HCT116 (cell line): Measurements from ENCODE around the gene NFKB1.

Experiments used
- EGR1 ChIP-seq: IDR thresholded peaks from 2 replicates; pipeline ENCODE4 v1.6.1; 2012; ENCODE audit warnings: low read depth
- ELF1 ChIP-seq: IDR thresholded peaks from 2 replicates; pipeline ENCODE4 v1.6.1; 2012; ENCODE audit warnings: low read depth, borderline replicate concordance
- EZH2 ChIP-seq: fragments of 200-600 bp; sonication (generic); IDR thresholded peaks from 2 replicates; pipeline ENCODE4 v1.6.1; 2017; ENCODE audit warnings: antibody characterized with exemption, mixed run types
- JUND ChIP-seq: IDR thresholded peaks from 2 replicates; pipeline ENCODE4 v1.6.1; 2012
- POLR2A ChIP-seq: IDR thresholded peaks from 2 replicates; pipeline ENCODE4 v1.7.0; 2011; ENCODE audit warnings: borderline replicate concordance; ENCODE audit not compliant: insufficient read depth, insufficient read length; ENCODE audit errors: extremely low read depth
- POLR2AphosphoS5 ChIP-seq: IDR thresholded peaks from 2 replicates; pipeline ENCODE4 v1.6.1; 2011; ENCODE audit warnings: mild to moderate bottlenecking, low read depth, low read length, moderate library complexity
- RAD21 ChIP-seq: IDR thresholded peaks from 2 replicates; pipeline ENCODE4 v1.6.1; 2012; ENCODE audit warnings: low read depth, mild to moderate bottlenecking
- SP1 ChIP-seq: IDR thresholded peaks from 2 replicates; pipeline ENCODE4 v1.6.1; 2012; ENCODE audit warnings: low read depth
- YY1 ChIP-seq: IDR thresholded peaks from 2 replicates; pipeline ENCODE4 v1.6.1; 2011; ENCODE audit warnings: low read length, low read depth, moderate library complexity, mild to moderate bottlenecking; ENCODE audit not compliant: insufficient replicate concordance; ENCODE audit errors: extremely low read depth
- ZFX ChIP-seq: fragments of 450-650 bp; IDR thresholded peaks from 2 replicates; pipeline ENCODE4 v1.6.1; 2017
- ZNF274 ChIP-seq: fragments of 200-500 bp; sonication (Bioruptor generic); IDR thresholded peaks from 2 replicates; pipeline ENCODE4 v1.6.1; 2014; ENCODE audit warnings: mild to moderate bottlenecking, low read depth, low read length, inconsistent platforms
- TF ChIP-seq, protein P1 (sequence below), 3 experiments: fragments of 200-600 bp in 1 of 3; sonication (generic) in 1 of 3; IDR thresholded peaks in 2 of 3; conservative IDR thresholded peaks in 1 of 3; 2 replicates each; pipeline ENCODE4 v1.5.1; 2012 to 2017; ENCODE audit warnings: low read depth in 2 of 3, low read length in 2 of 3, antibody characterized with exemption in 1 of 3, borderline replicate concordance in 1 of 3, control low read depth in 1 of 3, mild to moderate bottlenecking in 1 of 3, mixed read lengths in 1 of 3, mixed run types in 1 of 3, moderate library complexity in 1 of 3; ENCODE audit not compliant: insufficient read depth in 1 of 3
- TF ChIP-seq, protein P2 (sequence below): IDR thresholded peaks from 2 replicates; pipeline ENCODE4 v1.6.1; 2012
- TF ChIP-seq, protein P3 (sequence below): IDR thresholded peaks from 2 replicates; pipeline ENCODE4 v1.6.1; 2012; ENCODE audit warnings: low read depth

DNA sequence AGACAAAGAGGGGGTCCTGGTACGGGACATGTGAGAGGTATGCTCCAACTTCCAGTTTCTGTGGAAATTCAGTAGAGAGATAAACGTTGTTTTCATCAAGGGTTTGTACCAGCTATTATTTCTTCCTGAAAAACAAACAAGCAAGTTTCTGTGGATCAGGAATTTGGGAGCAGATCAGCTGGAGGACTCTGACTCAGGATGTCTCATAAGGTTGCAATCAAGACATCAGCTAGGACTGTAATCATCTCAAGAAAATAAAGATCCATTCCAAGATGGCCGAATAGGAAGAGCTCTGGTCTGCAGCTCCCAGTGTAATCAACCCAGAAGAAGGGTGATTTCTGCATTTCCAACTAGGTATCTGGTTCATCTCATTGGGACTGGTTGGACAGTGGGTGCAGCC, 23.5 kb upstream of the NFKB1 start:
- TF ChIP-seq POLR2A (no peak), POLR2AphosphoS5 (no peak), ZFX (no peak), YY1 (no peak), SP1 (no peak), RAD21 (no peak), JUND (no peak), EZH2 (no peak), ELF1 (no peak), EGR1 (no peak), ZNF274 (no peak)
- TF ChIP-seq, protein P1, sequence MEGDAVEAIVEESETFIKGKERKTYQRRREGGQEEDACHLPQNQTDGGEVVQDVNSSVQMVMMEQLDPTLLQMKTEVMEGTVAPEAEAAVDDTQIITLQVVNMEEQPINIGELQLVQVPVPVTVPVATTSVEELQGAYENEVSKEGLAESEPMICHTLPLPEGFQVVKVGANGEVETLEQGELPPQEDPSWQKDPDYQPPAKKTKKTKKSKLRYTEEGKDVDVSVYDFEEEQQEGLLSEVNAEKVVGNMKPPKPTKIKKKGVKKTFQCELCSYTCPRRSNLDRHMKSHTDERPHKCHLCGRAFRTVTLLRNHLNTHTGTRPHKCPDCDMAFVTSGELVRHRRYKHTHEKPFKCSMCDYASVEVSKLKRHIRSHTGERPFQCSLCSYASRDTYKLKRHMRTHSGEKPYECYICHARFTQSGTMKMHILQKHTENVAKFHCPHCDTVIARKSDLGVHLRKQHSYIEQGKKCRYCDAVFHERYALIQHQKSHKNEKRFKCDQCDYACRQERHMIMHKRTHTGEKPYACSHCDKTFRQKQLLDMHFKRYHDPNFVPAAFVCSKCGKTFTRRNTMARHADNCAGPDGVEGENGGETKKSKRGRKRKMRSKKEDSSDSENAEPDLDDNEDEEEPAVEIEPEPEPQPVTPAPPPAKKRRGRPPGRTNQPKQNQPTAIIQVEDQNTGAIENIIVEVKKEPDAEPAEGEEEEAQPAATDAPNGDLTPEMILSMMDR (IDR thresholded peaks at IDR 0.05 in 2 of 3, conservative IDR thresholded peaks at IDR 0.05 in 1 of 3; ENCODE audit: borderline replicate concordance in 1 of 3, insufficient read depth in 1 of 3, low read depth in 2 of 3, low read length in 2 of 3) = no peak
- TF ChIP-seq, protein P2, sequence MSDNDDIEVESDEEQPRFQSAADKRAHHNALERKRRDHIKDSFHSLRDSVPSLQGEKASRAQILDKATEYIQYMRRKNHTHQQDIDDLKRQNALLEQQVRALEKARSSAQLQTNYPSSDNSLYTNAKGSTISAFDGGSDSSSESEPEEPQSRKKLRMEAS = no peak
- TF ChIP-seq, protein P3, sequence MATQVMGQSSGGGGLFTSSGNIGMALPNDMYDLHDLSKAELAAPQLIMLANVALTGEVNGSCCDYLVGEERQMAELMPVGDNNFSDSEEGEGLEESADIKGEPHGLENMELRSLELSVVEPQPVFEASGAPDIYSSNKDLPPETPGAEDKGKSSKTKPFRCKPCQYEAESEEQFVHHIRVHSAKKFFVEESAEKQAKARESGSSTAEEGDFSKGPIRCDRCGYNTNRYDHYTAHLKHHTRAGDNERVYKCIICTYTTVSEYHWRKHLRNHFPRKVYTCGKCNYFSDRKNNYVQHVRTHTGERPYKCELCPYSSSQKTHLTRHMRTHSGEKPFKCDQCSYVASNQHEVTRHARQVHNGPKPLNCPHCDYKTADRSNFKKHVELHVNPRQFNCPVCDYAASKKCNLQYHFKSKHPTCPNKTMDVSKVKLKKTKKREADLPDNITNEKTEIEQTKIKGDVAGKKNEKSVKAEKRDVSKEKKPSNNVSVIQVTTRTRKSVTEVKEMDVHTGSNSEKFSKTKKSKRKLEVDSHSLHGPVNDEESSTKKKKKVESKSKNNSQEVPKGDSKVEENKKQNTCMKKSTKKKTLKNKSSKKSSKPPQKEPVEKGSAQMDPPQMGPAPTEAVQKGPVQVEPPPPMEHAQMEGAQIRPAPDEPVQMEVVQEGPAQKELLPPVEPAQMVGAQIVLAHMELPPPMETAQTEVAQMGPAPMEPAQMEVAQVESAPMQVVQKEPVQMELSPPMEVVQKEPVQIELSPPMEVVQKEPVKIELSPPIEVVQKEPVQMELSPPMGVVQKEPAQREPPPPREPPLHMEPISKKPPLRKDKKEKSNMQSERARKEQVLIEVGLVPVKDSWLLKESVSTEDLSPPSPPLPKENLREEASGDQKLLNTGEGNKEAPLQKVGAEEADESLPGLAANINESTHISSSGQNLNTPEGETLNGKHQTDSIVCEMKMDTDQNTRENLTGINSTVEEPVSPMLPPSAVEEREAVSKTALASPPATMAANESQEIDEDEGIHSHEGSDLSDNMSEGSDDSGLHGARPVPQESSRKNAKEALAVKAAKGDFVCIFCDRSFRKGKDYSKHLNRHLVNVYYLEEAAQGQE = no peak
